ENCODE results near the gene SLC30A2. TPM values are rescaled to one million over a fixed set of nuclear protein-coding genes. Genes with fewer than 3 reads are reported as not detected.

The SLC30A2 gene
- polyA plus RNA-seq, 3 donors: not detected

DNA sequence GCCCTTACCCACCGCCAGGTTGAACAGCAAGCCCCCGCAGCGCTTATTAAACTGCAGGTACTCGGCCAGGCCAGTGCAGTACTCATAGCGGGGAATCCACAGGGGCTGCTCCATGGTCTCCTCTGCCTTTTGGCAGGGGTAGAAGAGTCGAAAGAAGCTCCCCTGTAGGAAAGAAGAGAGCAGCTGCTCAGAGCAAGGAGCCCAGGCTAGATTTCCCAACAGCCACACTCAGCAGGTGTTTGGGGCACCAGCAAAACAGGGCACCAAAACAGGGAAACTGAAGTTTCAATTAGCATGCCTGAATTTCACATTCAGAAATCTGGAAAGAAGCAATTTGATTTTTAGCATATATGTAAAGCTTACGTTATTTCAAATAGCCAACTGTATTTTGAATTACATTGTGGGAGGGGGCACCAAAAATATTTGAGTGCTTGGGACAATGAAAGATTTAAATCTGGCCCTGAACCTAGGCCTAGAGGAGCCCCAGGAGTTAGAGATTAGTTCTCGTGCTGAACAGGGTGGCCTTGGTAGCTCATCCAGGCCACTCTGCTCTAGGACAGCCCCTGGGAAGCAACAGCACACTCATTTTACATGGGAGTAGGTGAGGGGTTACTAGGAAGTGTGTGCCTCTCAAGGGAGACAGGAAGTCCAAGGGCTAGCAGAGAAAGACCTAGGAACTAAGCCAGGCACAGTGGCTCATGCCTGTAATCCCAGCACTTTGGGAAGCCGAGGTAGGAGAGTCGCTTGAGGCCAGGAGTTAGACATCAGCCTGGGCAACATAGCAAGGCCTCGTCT is 56.3 kb downstream of the SLC30A2 start:
- Histone ChIP-seq H3K9me3 (replicated peaks in 1 of 2; ENCODE audit: control insufficient read depth in 1 of 2, insufficient read depth in 1 of 2, low read length in 2 of 2) (no peaks in the 10 kb centered on the region), H3K9ac (ENCODE audit: insufficient read depth, low read length, poor library complexity, severe bottlenecking) (no peak overlapping the region), H3K79me2 (ENCODE audit: insufficient read depth, low read length) (peaks cover 24% of the 10 kb centered on the region), H4K20me1 (ENCODE audit: insufficient read depth, low read length) (peaks cover 10% of the 10 kb centered on the region), H3K27me3 (ENCODE audit: control insufficient read depth in 2 of 2, insufficient read depth in 2 of 2, low read length in 2 of 2) (no peaks in the 10 kb centered on the region), H3K4me1 (ENCODE audit: control insufficient read depth in 1 of 2, insufficient read depth in 2 of 2, low read length in 2 of 2) (peaks cover 20 to 21% of the 10 kb centered on the region in 2 donors), H2AFZ (ENCODE audit: insufficient read depth, low read depth, low read length, poor library complexity, severe bottlenecking) (no peak overlapping the region), H3K36me3 (replicated peaks in 1 of 2; ENCODE audit: control insufficient read depth in 1 of 2, insufficient read depth in 2 of 2, low read length in 2 of 2) (peaks cover 25 to 67% of the 10 kb centered on the region in 2 donors), H3K27ac (ENCODE audit: low read depth in 1 of 2, low read length in 2 of 2) (no peak overlapping the region), H3K4me3 (replicated peaks in 1 of 3; ENCODE audit: low read depth in 2 of 3, low read length in 3 of 3) (no peak overlapping the region), H3K4me2 (replicated peaks; ENCODE audit: extremely low read depth, low read length, poor library complexity, severe bottlenecking) (no peak overlapping the region)
- H3K27ac Mint-ChIP-seq: peak overlapping the region in 2 of 7 donors; percentile 30 to 53
- peaks cover 0 to 7% (median 0%) of the 10 kb centered on the region in 3 donors for H3K27me3 Mint-ChIP-seq (ENCODE audit: low read depth in 3 of 3)
- peaks cover 45 to 50% of the 10 kb centered on the region in 2 donors for H3K36me3 Mint-ChIP-seq
- H3K4me1 Mint-ChIP-seq: peaks cover 29% of the 10 kb centered on the region
- WGBS (ENCODE audit: insufficient coverage): 92% methylated on average over 5 of the region's 11 CpGs
- DNase-seq: no peak
- no peaks in the 10 kb centered on the region for H3K9me3 Mint-ChIP-seq
- H3K4me3 Mint-ChIP-seq: peak overlapping the region in 1 of 2 donors; percentile 12
- TF ChIP-seq, protein P1, sequence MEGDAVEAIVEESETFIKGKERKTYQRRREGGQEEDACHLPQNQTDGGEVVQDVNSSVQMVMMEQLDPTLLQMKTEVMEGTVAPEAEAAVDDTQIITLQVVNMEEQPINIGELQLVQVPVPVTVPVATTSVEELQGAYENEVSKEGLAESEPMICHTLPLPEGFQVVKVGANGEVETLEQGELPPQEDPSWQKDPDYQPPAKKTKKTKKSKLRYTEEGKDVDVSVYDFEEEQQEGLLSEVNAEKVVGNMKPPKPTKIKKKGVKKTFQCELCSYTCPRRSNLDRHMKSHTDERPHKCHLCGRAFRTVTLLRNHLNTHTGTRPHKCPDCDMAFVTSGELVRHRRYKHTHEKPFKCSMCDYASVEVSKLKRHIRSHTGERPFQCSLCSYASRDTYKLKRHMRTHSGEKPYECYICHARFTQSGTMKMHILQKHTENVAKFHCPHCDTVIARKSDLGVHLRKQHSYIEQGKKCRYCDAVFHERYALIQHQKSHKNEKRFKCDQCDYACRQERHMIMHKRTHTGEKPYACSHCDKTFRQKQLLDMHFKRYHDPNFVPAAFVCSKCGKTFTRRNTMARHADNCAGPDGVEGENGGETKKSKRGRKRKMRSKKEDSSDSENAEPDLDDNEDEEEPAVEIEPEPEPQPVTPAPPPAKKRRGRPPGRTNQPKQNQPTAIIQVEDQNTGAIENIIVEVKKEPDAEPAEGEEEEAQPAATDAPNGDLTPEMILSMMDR (IDR thresholded peaks at IDR 0.05): no peak
- intact Hi-C loops (cut with micrococcal nuclease): no loop called here

DNA sequence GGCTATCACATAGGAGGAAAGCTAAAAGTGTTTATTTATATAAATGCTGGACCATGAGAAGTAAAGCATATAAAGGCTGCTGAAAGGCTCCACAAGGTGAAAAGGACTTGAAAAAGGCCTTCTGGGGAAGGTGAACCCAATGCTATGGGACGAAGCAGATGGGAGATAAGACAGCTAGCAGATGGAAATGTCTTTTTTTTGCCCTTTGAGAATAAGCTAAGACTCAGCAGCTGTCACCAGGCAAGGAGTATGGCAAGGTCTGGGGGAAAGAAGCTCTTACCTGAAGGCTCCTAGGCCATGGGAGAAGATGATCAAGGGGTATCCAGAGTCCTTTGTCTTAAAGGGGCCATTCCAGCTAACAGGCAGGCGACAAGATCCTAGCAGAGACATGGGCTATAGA is 58.0 kb downstream of the SLC30A2 start:
- peaks cover 0 to 2% (median 0%) of the 10 kb centered on the region in 3 donors for H3K27me3 Mint-ChIP-seq (ENCODE audit: low read depth in 3 of 3)
- WGBS (ENCODE audit: insufficient coverage): 100% methylated on average over 1 of the region's 2 CpGs
- peaks cover 29% of the 10 kb centered on the region for H3K4me1 Mint-ChIP-seq
- H3K27ac Mint-ChIP-seq: peak overlapping the region in 1 of 7 donors; percentile 58
- peaks cover 0 to 1% (median 0%) of the 10 kb centered on the region in 7 donors for H3K9me3 Mint-ChIP-seq
- no peaks in the 10 kb centered on the region for H3K27me3 ChIP-seq (ENCODE audit: control insufficient read depth in 2 of 2, insufficient read depth in 2 of 2, low read length in 2 of 2)
- no peak overlapping the region for H3K4me2 ChIP-seq (replicated peaks; ENCODE audit: extremely low read depth, low read length, poor library complexity, severe bottlenecking)
- no peak for DNase-seq
- H4K20me1 ChIP-seq (ENCODE audit: insufficient read depth, low read length): peaks cover 10% of the 10 kb centered on the region
- H3K36me3 ChIP-seq (replicated peaks in 1 of 2; ENCODE audit: control insufficient read depth in 1 of 2, insufficient read depth in 2 of 2, low read length in 2 of 2): peaks cover 40 to 74% of the 10 kb centered on the region in 2 donors
- H2AFZ ChIP-seq (ENCODE audit: insufficient read depth, low read depth, low read length, poor library complexity, severe bottlenecking): no peak overlapping the region
- peaks cover 57 to 58% of the 10 kb centered on the region in 2 donors for H3K36me3 Mint-ChIP-seq
- H3K4me3 Mint-ChIP-seq: no peak overlapping the region
- peaks cover 8% of the 10 kb centered on the region for H3K79me2 ChIP-seq (ENCODE audit: insufficient read depth, low read length)
- intact Hi-C loops (cut with micrococcal nuclease): no loop called here
- TF ChIP-seq, protein P1 (IDR thresholded peaks at IDR 0.05): no peak
- no peak overlapping the region for H3K9ac ChIP-seq (ENCODE audit: insufficient read depth, low read length, poor library complexity, severe bottlenecking)
- H3K4me3 ChIP-seq (replicated peaks in 1 of 3; ENCODE audit: low read depth in 2 of 3, low read length in 3 of 3): no peak overlapping the region
- H3K4me1 ChIP-seq (ENCODE audit: control insufficient read depth in 1 of 2, insufficient read depth in 2 of 2, low read length in 2 of 2): peaks cover 20 to 21% of the 10 kb centered on the region in 2 donors
- no peaks in the 10 kb centered on the region for H3K9me3 ChIP-seq (replicated peaks in 1 of 2; ENCODE audit: control insufficient read depth in 1 of 2, insufficient read depth in 1 of 2, low read length in 2 of 2)
- H3K27ac ChIP-seq (ENCODE audit: low read depth in 1 of 2, low read length in 2 of 2): no peak overlapping the region

Small RNA genes within 50 kb of the gene (small RNA-seq; reads per million reads assigned to genes)
- not detected for gene RF00283 (ENCODE audit: insufficient read length, low read depth)
- gene RF00492 (ENCODE audit: insufficient read length, low read depth): not detected

Other genes starting within 250 kb of the SLC30A2 start
- 10 to 100 TPM in 1 of 3 donors, 1 to 10 TPM in 2; 1.5 to 31.5 (median 3.5) TPM for gene SELENON, start 245.9 kb downstream of the SLC30A2 start, polyA plus RNA-seq
- gene MTFR1L, start 226.2 kb downstream of the SLC30A2 start, polyA plus RNA-seq: 10 to 100 TPM; 67.3 to 73.5 (median 69.9) TPM
- gene AUNIP, start 186.7 kb downstream of the SLC30A2 start, polyA plus RNA-seq: under 1 TPM; 0.19 to 0.44 (median 0.44) TPM
- 10 to 100 TPM in 1 of 3 donors, 1 to 10 TPM in 1, under 1 TPM in 1; 0.92 to 13.3 (median 1.0) TPM for gene PAQR7, start 170.4 kb downstream of the SLC30A2 start, polyA plus RNA-seq
- gene STMN1, start 139.7 kb downstream of the SLC30A2 start, polyA plus RNA-seq: 1 to 10 TPM; 1.5 to 8.1 (median 3.5) TPM
- gene PAFAH2, start 48.1 kb downstream of the SLC30A2 start, polyA plus RNA-seq: 1 to 10 TPM; 6.4 to 9.2 (median 6.8) TPM
- gene EXTL1, start 24.3 kb downstream of the SLC30A2 start, polyA plus RNA-seq: not detected
- under 1 TPM in 1 of 3 donors, not detected in 2; 0.09 TPM for gene TRIM63, start 21.5 kb upstream of the SLC30A2 start, polyA plus RNA-seq
- 1 to 10 TPM; 1.2 to 2.5 (median 2.3) TPM for gene PDIK1L, start 65.7 kb upstream of the SLC30A2 start, polyA plus RNA-seq
- gene FAM110D, start 113.0 kb upstream of the SLC30A2 start, polyA plus RNA-seq: not detected
- gene C1orf232, start 122.8 kb upstream of the SLC30A2 start, polyA plus RNA-seq: not detected
- gene ZNF593, start 123.8 kb upstream of the SLC30A2 start, polyA plus RNA-seq: 10 to 100 TPM; 23.6 to 36.5 (median 27.8) TPM
- under 1 TPM in 2 of 3 donors, not detected in 1; 0.50 to 0.59 TPM for gene ZNF593OS, start 125.7 kb upstream of the SLC30A2 start, polyA plus RNA-seq
- gene CNKSR1, start 131.4 kb upstream of the SLC30A2 start, polyA plus RNA-seq: 1 to 10 TPM in 1 of 3 donors, not detected in 2; 1.4 TPM
- gene CATSPER4, start 144.5 kb upstream of the SLC30A2 start, polyA plus RNA-seq: not detected
- gene CEP85, start 188.1 kb upstream of the SLC30A2 start, polyA plus RNA-seq: 10 to 100 TPM in 2 of 3 donors, 1 to 10 TPM in 1; 8.2 to 32.5 (median 10.9) TPM
- gene SH3BGRL3, start 234.0 kb upstream of the SLC30A2 start, polyA plus RNA-seq: 1,000 to 10,000 TPM in 2 of 3 donors, 100 to 1,000 TPM in 1; 478 to 1,744 (median 1,706) TPM

All from CD14-positive monocyte (primary cell).